DOHH2 (cell line): ENCODE data around the gene MACIR.

Experiments used
- CTCF ChIP-seq: fragments of 200-600 bp; sonication (generic); IDR thresholded peaks from one replicate; pipeline ENCODE4 v1.5.1; 2014; ENCODE audit warnings: antibody characterized with exemption, mild to moderate bottlenecking, low read depth, low read length; ENCODE audit not compliant: poor library complexity, severe bottlenecking
- EZH2phosphoT487 ChIP-seq: fragments of 200-600 bp; sonication (generic); IDR thresholded peaks from 2 replicates; pipeline ENCODE4 v1.6.1; 2017; ENCODE audit warnings: borderline replicate concordance, mild to moderate bottlenecking, antibody characterized with exemption, low read length, moderate library complexity, mixed read lengths

DNA sequence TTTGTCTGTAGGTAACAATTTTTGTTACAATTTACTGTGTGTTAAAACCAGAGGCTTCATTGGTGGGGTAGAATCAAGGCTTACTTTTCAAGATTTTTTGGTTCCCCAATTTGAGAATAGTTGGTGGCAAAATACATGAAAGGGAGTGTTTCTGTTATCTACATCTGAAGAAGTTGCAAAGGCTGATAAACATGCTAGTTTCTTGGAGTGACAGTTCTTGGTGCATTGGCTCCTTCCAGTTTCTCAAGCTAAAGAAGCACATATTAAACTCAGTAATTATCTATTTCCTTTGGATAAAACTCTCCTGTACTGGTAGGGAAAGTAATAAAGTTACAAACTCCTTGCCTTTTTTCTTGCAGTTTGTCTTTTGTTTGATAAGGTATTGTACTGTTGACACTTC is 5.9 kb downstream of the MACIR start:
- TF ChIP-seq CTCF (no peak), EZH2phosphoT487 (no peak)
